ENCODE results near the gene PAK6. TPM values are rescaled to one million over a fixed set of nuclear protein-coding genes. Genes with fewer than 3 reads are reported as not detected.

The PAK6 gene
- polyA plus RNA-seq, 1 of the 3 experiments (the other 2 are of a cell fraction) = 0.07 TPM

- TF ChIP-seq USF1 (IDR thresholded peaks at IDR 0.05; ENCODE audit: borderline replicate concordance, low read depth) (no peak), MXI1 (IDR thresholded peaks at IDR 0.05; ENCODE audit: low read depth, low read length) (no peak), MEF2A (IDR thresholded peaks at IDR 0.05; ENCODE audit: borderline replicate concordance, low read depth) (no peak), FOSL2 (IDR thresholded peaks at IDR 0.05; ENCODE audit: borderline replicate concordance, low read depth) (no peak), SMC3 (IDR thresholded peaks at IDR 0.05; ENCODE audit: low read depth, low read length) (no peak)
Measured at GRCh38 chr15:40323953-40324937, 85.4 kb downstream of the PAK6 start (continued).

GRCh38 chr15:40325188-40325587, 86.3 kb downstream of the PAK6 start:
- H3F3A ChIP-seq (replicated peaks; ENCODE audit: insufficient read depth) = peaks cover 10% of the 10 kb centered on the region
- no peaks in the 10 kb centered on the region for H3K9me3 ChIP-seq
- no peak overlapping the region for H3K27ac ChIP-seq (ENCODE audit: low read depth in 2 of 2, low read length in 1 of 2)
- no peak for DNase-seq
- POLR2A ChIA-PET = interaction anchor here (0.6 to 2.6 kb wide), 2 partner anchors 15 to 24 kb away, joined by 4 to 10 read pairs; partner anchors contain the start of gene CCDC9B
- peaks cover 21 to 23% of the 10 kb centered on the region in 2 experiments for H3K4me1 ChIP-seq (ENCODE audit: control insufficient read depth in 1 of 2, insufficient read depth in 2 of 2, low read depth in 1 of 2, low read length in 1 of 2)
- H3K9me2 ChIP-seq = no peaks in the 10 kb centered on the region
- no peak overlapping the region for H2AFZ ChIP-seq (ENCODE audit: low read depth)
- H3K9ac ChIP-seq = peak overlapping the region; percentile 72; the same call in 1 of the 2 replicates
- peaks cover 15% of the 10 kb centered on the region; the same call in 1 of the 2 replicates for H3K79me2 ChIP-seq (ENCODE audit: insufficient read depth)
- CTCF ChIA-PET = interaction anchor here (1.1 to 70.6 kb wide), 7 partner anchors 11 to 108 kb away, joined by 3 to 2194 read pairs (median 10); partner anchors contain the start of genes ANKRD63, CCDC9B, DISP2 and INAFM2
- peaks cover 0 to 4% of the 10 kb centered on the region in 2 experiments for H3K36me3 ChIP-seq (replicated peaks in 1 of 2; ENCODE audit: control insufficient read depth in 1 of 2, insufficient read depth in 2 of 2, low read length in 1 of 2)
- peak overlapping the region; percentile 70 to 73; a peak in 3 of 4 replicates for H3K4me3 ChIP-seq (ENCODE audit: low read depth in 2 of 2, low read length in 1 of 2)
- H3K4me2 ChIP-seq = peak overlapping the region; percentile 94
- 95% methylated on average over 2 of the region's 2 CpGs for WGBS (ENCODE audit: low lambda C conversion rate)
- no peaks in the 10 kb centered on the region for H3K27me3 ChIP-seq (ENCODE audit: insufficient read depth)
- no peaks in the 10 kb centered on the region for H4K20me1 ChIP-seq (ENCODE audit: insufficient read depth)
- TF ChIP-seq FOSL2 (IDR thresholded peaks at IDR 0.05; ENCODE audit: borderline replicate concordance, low read depth) (no peak), RCOR1 (IDR thresholded peaks at IDR 0.05; ENCODE audit: low read length) (no peak), CHD2 (IDR thresholded peaks at IDR 0.05; ENCODE audit: low read length, partially characterized antibody) (no peak), ZBTB33 (IDR thresholded peaks at IDR 0.05; ENCODE audit: borderline replicate concordance, low read depth) (no peak), TEAD4 (IDR thresholded peaks at IDR 0.05; ENCODE audit: borderline replicate concordance, insufficient read depth) (no peak), RFX5 (IDR thresholded peaks at IDR 0.05; ENCODE audit: low read length) (no peak), SIN3A (IDR thresholded peaks at IDR 0.05; ENCODE audit: borderline replicate concordance, low read depth, low read length) (no peak), RAD21 (IDR thresholded peaks at IDR 0.05; ENCODE audit: low read length) (no peak), TCF12 (IDR thresholded peaks at IDR 0.05) (no peak), MAX (IDR thresholded peaks at IDR 0.05; ENCODE audit: low read depth) (no peak), PBX3 (IDR thresholded peaks at IDR 0.05) (no peak), TAF1 (IDR thresholded peaks at IDR 0.05; ENCODE audit: borderline replicate concordance, low read depth, low read length) (no peak), JUND (IDR thresholded peaks at IDR 0.05) (no peak), MXI1 (IDR thresholded peaks at IDR 0.05; ENCODE audit: low read depth, low read length) (no peak)
- TF ChIP-seq, protein P1, sequence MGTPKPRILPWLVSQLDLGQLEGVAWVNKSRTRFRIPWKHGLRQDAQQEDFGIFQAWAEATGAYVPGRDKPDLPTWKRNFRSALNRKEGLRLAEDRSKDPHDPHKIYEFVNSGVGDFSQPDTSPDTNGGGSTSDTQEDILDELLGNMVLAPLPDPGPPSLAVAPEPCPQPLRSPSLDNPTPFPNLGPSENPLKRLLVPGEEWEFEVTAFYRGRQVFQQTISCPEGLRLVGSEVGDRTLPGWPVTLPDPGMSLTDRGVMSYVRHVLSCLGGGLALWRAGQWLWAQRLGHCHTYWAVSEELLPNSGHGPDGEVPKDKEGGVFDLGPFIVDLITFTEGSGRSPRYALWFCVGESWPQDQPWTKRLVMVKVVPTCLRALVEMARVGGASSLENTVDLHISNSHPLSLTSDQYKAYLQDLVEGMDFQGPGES (IDR thresholded peaks at IDR 0.05; ENCODE audit: low read depth, low read length) = no peak
- TF ChIP-seq, protein P2, sequence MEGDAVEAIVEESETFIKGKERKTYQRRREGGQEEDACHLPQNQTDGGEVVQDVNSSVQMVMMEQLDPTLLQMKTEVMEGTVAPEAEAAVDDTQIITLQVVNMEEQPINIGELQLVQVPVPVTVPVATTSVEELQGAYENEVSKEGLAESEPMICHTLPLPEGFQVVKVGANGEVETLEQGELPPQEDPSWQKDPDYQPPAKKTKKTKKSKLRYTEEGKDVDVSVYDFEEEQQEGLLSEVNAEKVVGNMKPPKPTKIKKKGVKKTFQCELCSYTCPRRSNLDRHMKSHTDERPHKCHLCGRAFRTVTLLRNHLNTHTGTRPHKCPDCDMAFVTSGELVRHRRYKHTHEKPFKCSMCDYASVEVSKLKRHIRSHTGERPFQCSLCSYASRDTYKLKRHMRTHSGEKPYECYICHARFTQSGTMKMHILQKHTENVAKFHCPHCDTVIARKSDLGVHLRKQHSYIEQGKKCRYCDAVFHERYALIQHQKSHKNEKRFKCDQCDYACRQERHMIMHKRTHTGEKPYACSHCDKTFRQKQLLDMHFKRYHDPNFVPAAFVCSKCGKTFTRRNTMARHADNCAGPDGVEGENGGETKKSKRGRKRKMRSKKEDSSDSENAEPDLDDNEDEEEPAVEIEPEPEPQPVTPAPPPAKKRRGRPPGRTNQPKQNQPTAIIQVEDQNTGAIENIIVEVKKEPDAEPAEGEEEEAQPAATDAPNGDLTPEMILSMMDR (IDR thresholded peaks at IDR 0.05) = no peak
